GM19463 (cell line): ENCODE results near the gene KANSL3.
"Not testable (repeated sequence)": the region's sequence is repeated elsewhere in the genome, so short reads cannot be mapped to it uniquely, and the experiment has no call there.

Experiments used
- ATAC-seq: cut with Tn5 transposase; IDR thresholded peaks from one replicate; pipeline ENCODE4 v1.9.1; 2021; ENCODE audit warnings: mild to moderate bottlenecking, moderate library complexity; ENCODE audit not compliant: unreplicated experiment

KANSL3 gene

DNA sequence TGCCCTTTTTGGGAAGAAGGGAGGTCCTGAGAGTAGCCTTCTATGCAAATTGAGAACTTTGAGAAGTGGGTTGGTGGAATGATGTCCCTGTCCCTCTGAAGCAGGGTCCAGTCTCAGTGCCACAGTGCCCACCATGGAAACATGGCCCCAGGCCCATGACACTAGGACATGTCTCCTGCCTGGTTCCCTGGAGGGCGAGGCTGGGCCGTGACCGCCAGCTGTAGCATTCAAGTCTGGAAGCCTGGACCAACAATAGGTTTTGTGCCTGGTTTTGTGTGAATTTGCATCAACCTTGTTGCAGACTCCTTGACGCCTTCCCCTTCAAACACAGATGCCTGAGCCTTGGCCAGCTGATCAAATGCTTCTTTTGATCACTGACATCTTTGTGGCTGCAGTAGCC, 74.1 kb downstream of the KANSL3 start:
- no peak for ATAC-seq

DNA sequence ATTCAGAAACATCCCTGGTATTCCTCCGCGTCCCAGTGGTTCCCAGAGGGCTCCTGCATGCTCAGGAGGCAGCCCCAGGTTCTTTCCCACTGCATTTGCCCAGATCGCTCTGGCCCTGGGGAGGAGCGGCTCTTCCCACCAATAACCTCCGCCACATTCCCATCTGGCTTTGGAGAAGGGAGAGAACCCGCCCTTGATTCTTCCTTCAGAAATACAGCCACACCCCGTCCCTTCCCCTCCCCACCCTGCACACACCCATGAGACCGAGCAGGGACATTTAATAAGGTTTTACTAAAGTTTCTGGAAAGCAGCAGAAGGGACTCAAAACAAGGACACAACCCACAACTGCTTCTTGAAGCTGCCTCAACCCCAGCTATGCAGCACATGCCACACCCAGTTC, 79.6 kb downstream of the KANSL3 start:
- ATAC-seq = no peak

DNA sequence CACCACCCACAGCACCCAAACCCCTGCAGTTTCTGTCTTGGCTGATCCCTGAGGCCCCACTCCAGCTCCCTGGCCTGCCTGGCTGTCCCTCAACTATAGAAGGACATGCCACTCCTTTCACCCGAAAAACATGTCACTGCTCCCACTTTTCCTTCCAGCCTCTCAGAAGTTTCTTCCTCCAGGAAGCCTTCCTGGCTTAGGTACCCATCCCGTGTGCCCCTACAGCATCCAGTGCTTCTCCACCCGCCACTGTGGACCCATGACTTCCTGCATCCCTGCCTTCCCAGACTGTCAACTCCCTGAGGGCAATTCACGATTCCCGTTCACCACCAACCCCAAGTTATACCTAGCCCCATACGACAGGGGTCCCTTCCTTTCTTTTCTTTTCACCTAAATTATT, 80.1 kb downstream of the KANSL3 start:
- no peak for ATAC-seq

DNA sequence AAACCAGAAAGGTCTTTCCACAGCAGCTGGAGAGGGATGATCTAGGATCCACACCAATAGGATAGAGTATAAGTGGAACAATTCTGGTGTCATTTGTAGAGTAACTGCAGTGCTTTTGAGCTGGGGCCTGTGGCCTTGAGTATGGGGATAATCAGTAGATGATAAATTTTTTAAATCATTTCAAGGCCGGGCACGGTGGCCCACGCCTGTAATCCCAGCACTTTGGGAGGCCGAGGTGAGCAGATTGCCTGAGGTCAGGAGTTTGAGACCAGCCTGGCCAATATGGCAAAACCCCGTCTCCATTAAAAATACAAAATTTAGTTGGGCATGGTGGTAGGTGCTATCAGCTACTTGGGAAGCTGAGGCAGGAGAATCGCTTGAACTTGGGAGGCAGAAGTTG, 80.7 kb downstream of the KANSL3 start:
- not testable (repeated sequence) for ATAC-seq

DNA sequence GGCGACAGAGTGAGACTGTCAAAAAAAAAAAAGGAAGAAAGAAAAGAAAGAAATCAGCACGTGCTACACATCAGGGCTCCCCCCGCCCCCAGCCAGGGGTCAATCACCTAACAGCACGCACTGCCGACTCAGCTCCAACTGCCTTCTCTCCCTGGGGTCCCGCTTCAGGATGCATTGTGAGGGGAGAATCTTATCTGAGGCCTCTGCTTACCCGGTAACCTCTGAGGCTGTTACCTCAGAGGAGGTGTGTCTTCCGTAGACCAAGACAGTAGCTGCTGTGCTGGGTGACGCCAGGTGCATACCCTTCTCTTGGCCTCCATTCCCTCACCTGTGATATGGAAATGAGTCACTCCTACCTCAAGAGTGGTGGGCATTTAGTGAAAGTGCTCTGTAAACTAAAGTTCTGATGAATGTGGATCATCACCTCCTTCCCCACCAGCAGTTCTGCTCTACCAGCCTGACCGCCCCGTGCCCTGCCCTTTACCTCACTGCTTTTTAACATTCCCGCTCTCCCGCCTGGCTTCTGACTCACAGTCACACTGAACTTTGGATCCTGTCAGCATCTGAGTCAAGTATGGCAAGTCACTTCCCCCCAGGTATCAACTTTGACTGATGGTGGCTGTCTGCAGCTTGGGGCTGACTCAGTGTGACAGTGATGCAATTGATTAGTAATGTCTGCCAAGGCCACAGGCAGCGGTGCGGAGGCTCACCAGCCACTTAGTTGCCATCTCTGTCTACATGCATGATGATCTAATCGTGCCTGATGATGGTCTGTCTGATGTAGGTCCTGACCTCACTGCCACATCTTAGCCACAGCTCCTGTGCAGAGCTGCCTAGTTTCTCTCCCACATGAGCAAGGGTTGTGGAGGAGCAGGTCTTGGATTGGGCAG, 81.4 kb downstream of the KANSL3 start:
- ATAC-seq = no peak

DNA sequence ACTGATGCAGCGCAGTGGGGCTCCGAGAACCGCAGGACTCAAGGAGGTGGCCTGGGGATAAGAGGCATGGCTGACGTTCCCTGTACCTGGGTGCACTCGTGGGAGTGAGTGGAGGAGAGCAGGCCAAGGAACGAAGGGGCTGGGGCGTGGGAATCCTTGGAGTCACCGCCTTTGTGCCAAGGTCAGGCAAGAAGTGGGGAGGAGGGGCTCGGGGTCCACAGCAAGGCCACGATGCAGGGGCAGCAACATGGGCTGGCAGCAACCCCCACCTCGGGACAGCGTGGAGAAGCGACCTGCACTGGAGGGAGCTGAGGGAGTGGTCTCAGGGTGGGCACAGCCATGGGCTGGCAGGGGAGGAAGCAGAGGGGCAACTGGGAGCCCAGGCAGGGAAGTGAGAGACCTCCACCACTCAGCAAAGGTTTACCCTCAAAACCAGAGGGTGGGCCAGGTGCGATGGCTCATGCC, 82.9 kb downstream of the KANSL3 start:
- no peak for ATAC-seq

DNA sequence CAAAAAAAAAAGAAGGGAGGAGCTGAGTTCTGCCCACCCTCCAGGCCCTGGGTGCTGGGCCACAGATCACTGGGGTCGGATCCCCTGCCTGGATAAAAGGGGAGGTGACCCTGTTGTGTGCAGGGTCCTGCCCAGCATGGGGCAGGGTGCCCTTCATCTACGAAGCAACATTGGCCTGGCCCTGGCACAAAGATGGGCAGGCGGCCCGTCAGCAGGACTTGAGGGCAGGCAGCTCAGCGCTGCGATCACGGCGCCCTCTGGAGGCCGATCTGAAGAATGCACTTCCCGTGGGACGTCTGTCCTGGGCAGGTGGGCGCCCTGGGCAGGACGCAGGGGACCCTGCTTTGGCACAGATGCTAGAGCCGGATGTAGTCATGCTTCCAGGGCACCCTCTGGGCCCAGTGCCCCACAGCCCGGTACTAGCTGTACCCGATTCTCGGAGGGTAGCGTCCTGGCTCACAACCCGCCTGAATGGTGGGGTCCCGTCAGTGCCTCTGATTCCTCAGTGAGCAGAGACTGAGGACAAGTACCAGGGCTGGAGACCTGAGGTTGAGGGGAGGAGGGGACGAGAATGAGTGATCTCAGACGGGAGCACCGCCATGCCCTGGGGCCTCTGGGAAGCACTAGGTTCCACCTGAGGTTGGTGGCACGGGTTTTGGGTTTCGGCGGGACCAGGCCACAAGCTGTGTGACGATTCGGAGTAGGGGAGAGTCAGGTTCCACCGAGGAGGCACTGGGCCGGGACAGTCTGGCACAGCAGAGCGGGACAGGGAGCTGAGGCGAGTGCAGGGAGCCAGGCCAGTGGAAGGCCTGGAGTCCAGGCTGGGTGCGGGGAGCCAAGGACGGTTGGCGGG, 83.6 kb downstream of the KANSL3 start:
- ATAC-seq = peak; percentile 55

DNA sequence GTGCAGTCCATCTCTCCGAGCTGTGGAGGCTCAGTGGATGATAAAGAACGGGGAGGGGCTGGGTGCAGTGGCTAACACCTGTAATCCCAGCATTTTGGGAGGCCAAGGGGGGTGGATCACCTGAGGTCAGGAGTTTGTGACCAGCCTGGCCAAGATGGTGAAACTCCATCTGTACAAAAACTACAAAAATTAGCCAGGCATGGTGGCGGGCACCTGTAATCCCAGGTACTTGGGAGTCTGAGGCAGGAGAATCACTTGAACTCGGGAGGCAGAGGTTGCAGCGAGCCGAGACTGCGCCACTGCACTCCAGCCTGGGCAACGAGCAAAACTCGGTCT, 84.2 kb downstream of the KANSL3 start:
- ATAC-seq = not testable (repeated sequence)

DNA sequence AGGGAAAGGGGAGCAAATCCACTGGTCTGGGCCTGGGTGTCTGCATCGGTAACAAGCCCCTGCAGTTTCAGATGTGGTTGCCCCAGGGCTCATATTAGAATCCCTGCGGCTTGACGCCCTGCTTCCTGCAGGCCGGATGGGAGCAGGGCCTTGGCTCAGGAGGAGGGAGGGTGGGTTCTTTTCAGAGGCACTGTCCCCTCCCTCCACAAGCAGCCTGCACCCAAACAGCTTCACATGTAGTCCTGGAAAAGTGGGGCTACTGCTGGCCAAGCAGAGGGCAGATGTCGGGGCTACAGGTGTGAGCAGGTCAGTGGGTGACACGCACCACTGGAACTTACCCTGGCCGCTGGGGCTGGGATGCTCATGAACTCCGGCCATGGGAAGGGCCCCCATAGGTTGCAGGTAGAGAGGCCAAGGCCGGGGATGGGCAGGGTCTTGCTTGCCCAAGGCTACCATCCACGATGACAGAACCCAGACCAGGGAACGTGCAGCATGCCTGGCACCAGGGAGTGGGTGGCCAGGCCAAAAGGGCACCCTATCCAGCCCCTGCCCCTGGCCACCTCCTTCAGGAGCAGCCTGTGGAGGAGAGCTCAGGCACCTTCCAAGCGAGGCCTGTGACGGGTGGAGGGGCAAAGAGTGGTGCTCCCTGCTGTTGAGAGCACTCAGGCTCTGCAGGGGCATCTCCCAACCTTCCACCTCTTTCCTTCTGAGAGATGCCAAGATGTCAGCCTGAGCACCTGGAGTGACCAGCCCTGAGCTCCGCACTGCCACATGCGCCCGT, 84.7 kb downstream of the KANSL3 start:
- no peak for ATAC-seq

DNA sequence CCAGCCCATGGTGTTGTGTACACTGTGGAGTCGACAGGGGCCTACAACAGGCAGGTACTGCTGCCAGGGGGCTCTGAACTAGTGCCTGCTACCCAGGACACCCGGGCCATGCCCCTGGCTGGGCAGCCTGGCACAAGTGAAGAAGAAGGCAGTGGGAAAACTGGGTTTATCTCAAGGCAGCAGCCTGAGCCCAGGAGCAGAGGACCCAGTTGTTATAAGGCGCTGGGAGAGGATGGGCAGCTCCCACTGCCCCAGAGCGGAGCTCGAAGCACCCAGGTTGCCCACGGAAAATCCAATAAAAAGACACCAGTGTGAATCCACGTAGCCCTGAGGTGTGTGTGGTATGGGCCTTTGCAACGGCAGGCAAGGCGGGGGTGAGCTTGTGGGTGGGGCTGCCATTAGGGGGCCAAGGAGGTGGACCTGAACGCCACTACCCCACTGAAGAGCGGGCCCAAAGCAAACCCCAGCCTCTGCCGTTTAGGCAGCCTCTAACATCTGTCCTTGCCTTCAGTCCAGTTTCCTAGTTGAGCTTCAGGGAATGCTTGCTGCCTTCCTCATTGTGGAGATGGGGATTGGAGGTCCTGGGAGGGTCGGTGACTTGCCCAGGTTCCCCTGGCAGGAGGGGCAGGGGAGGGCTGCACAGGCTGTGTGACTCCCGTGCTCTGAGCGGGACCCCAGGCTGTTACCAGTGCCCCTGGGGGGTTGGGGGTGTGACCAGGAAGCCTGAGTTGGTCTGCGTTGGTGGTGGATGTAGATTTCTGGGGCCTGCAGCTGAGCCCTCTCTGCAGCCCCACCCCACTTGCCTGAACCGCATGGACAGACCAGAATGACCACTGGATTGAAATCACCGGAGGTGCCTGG, 85.6 kb downstream of the KANSL3 start:
- no peak for ATAC-seq

DNA sequence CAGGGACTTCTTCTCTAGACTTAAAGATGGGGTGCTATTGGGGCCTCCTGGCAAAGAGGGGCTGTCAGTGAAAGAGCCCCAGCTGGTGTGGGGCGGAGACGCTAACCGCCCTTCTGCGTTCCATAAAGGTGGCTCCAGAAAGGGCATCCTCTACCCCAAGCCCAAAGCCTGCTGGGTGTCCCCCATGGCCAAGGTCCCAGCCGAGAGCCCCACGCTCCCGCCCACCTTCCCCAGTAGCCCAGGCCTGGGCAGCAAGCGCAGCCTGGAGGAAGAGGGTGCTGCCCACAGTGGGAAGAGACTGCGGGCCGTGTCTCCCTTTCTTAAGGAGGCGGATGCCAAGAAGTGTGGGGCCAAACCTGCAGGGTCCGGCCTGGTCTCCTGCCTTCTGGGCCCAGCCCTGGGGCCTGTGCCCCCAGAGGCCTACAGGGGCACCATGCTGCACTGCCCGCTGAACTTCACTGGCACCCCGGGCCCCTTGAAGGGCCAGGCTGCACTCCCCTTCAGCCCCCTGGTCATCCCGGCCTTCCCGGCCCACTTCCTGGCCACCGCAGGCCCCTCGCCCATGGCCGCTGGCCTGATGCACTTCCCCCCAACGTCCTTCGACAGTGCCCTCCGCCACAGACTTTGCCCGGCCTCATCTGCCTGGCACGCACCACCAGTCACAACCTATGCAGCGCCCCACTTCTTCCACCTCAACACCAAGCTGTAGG, 86.4 kb downstream of the KANSL3 start:
- ATAC-seq = no peak

DNA sequence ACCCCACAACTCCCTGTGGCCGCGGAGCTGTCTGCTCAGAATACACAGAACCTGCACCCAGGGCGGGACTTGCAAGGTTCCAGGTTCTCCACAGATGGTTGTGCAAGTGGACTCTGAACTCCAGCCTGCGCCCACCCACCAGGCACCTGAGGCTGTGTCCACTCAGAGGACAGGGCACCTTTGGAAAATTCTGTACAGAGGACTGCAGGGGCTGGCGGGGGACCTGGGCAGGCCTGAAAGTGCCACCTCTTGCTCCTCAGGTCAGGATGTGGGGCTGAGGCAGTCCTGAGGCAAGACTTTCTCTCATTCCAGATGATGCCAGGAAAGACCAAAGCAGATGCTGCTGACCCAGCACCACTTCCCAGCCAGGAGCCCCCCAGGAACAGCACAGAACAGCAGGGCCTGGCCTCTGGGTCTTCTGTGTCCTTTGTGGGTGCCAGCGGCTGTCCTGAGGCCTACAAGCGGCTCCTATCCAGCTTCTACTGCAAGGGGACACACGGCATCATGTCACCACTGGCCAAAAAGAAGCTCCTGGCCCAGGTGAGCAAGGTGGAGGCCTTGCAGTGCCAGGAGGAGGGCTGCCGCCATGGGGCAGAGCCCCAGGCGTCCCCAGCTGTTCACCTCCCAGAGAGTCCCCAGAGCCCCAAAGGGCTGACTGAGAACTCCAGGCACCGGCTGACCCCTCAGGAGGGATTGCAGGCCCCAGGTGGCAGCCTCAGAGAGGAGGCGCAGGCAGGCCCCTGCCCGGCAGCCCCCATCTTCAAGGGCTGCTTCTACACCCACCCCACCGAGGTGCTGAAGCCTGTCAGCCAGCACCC, 87.1 kb downstream of the KANSL3 start:
- ATAC-seq = no peak

DNA sequence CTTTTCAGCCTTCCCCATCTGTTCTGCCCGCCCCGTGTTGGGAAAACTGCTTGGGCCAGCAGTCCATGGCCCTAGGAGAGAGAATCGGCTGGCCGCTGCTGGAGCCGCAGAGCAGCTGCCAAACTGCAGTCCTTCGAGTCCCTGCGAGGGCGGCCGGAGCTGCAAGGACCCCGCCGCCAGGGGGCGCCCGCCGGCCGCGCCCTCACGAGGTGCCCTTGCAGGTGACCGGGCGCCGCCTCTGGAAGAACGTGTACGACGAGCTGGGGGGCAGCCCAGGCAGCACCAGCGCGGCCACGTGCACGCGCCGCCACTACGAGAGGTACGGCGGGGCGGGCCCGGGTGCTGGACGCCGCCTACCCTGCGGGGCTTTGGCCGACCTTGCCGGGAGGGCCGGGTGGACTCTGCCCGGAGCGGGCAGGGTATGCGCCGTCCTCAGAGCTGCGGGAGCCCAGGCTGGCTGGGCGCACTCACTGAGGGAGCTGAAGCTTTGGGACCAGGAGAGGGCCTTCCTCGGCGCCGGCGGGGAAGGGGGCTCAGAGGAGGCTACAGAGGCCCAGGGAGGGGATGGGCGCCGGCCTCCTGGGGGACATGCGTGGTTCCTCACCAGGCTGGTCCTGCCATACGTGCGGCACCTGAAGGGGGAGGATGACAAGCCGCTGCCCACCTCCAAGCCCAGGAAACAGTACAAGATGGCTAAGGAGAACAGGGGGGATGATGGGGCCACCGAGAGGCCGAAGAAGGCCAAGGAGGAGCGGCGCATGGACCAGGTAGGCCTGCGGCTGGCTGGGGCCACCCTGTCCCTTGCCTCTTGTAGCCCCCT, 87.9 kb downstream of the KANSL3 start:
- no peak for ATAC-seq

DNA sequence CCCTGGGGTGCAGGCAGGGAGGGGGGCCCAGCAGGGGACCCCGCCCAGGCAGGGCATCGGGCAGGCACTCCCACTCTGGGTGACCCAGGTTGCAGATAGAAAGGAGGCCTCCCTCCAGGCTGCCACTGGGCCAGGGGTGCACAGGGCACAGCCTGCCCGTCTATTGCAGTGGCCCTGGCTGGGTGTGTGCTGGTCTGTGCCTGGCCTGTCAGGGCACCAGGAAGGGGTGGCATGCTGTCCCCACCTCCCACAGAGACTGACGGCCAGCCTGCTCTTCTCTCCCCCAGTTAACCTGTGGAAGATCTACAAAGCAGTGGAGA, 88.7 kb downstream of the KANSL3 start:
- ATAC-seq = no peak

DNA sequence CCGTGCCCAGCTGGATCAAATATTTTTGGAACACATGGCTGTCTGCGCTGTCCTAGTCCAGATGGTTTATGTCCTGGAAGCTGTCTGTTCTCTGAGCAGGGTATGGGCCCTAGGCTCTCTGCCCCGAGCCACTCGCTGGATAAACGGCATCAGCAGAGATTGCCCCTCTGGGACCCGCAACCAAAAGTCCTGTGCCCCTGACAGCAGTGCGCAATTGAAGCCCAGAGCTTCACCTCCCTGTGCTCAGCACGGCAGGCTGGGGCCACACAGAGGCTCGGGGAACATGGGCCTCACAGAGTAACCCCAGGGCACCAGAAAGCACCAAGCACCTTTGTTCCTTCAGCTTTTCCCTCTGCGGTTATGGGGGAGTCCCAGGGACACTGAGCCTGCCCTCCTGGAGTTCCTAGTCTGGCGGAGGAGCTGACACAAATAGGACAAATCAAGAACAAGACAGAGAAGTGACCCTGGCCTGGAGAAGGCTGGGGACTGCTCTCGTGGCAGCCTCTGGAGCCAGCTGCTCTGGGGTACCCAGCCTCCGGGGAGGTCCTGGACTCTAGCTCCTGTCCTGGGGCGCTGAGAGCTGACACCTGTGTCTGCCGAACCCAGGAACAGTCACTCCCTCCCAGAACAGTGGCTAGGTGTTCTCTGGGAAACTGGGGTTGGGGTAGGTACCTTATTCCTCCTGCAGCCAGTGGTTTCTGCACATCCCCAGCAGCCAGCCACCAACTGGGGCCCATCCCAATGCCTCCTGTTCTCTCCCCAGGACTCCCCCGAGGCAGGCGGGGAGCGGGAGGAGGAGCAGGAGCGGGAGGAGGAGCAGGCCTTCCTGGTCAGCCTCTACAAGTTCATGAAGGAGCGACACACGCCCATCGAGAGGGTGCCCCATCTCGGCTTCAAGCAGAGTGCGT, 89.3 kb downstream of the KANSL3 start:
- no peak for ATAC-seq

DNA sequence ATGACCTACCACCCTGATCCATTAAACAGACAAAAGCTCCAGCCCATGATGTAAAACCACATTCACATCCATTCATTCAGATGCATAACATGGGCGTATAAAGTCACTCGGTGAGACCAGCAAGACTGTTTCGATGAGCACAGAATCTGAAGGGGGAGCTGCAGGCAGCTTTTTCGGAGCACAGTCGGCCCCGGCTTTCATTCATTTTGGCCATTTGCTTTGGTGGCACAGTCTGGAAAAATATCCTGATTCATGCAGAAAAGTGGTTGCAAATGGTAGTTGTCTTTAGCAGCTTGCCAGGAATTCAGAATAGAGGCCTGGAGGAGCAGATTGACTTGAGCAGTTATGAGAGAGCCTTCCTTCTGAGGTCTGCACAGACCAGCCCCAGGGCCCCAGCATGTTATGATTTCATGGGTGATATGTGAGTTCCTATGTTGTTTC, 90.4 kb downstream of the KANSL3 start:
- ATAC-seq = no peak

DNA sequence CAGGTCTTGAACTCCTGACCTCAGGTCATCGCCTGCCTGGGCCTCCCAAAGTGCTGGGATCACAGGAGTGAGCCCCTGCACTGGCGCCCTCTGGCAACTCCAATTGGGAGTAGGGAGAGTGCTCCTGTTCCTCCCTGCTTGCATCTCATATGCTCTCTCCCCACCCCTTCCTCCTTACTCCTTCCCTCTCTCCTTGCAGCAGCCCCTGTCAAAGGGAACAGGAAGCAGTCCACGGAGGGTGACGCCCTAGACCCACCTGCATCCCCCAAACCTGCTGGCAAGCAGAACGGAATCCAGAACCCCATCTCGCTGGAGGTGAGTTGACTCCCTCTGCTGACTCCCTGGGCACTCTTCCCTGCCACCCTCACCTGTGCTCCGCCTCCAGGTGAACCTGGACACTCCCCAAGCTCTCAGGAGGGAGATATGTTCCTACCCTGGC, 90.9 kb downstream of the KANSL3 start:
- no peak for ATAC-seq
